ENCODE measurements around the gene PHACTR4.

DNA sequence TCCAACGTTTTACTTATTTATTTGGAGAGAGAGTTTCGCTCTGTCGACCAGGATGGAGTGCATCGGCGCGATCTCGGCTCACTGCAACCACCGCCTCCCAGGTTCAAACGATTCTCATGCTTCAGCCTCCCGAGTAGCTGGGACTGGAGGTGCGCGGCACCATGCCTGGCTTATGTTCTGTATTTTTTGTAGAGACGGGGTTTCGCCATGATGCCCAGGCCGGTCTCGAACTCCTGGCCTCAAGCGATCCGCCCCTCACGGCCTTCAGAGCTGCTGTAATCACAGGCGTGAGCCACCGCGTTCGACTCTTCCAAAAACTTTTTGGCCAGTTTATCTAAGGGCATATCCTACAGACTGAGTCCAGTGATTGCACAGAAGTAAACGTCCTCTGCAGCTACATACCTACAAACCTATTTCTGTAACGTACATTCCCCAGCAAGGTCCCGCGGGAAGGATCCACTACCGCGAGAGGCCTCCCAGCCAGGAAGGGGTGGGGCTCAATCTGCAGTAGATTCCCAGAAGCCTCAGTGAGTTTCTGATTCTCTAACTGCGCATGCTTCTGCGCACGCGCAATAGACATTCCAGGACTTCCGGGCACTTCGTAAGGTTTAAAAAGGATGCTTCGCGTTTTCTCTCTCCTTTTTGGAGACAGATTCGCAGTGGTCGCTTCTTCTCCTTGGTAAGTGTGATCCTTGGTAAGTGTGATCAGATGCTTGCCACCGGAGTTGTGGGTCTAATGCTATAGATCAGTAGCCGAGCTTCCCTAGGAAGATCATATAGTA lies 136.1 kb downstream of the PHACTR4 start, which contains the start of gene RCC1:
- TF ChIP-seq, protein P1, sequence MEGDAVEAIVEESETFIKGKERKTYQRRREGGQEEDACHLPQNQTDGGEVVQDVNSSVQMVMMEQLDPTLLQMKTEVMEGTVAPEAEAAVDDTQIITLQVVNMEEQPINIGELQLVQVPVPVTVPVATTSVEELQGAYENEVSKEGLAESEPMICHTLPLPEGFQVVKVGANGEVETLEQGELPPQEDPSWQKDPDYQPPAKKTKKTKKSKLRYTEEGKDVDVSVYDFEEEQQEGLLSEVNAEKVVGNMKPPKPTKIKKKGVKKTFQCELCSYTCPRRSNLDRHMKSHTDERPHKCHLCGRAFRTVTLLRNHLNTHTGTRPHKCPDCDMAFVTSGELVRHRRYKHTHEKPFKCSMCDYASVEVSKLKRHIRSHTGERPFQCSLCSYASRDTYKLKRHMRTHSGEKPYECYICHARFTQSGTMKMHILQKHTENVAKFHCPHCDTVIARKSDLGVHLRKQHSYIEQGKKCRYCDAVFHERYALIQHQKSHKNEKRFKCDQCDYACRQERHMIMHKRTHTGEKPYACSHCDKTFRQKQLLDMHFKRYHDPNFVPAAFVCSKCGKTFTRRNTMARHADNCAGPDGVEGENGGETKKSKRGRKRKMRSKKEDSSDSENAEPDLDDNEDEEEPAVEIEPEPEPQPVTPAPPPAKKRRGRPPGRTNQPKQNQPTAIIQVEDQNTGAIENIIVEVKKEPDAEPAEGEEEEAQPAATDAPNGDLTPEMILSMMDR (IDR thresholded peaks at IDR 0.05): peak in 1 of 4 experiments; percentile 11
- TF ChIP-seq POLR2A (IDR thresholded peaks at IDR 0.05): peak; percentile 88 to 97
